ENCODE data around the gene GFOD1. TPM values are rescaled to one million over a fixed set of nuclear protein-coding genes. Genes with fewer than 3 reads are reported as not detected.

The GFOD1 gene, protein sequence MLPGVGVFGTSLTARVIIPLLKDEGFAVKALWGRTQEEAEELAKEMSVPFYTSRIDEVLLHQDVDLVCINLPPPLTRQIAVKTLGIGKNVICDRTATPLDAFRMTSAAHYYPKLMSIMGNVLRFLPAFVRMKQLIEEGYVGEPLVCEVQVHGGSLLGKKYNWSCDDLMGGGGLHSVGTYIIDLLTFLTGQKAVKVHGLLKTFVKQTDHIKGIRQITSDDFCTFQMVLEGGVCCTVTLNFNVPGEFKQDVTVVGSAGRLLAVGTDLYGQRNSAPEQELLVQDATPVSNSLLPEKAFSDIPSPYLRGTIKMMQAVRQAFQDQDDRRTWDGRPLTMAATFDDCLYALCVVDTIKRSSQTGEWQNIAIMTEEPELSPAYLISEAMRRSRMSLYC
- 10 to 100 TPM in 3 of 4 donors, 1 to 10 TPM in 1; 7.3 to 15.9 (median 12.4) TPM for total RNA-seq

DNA sequence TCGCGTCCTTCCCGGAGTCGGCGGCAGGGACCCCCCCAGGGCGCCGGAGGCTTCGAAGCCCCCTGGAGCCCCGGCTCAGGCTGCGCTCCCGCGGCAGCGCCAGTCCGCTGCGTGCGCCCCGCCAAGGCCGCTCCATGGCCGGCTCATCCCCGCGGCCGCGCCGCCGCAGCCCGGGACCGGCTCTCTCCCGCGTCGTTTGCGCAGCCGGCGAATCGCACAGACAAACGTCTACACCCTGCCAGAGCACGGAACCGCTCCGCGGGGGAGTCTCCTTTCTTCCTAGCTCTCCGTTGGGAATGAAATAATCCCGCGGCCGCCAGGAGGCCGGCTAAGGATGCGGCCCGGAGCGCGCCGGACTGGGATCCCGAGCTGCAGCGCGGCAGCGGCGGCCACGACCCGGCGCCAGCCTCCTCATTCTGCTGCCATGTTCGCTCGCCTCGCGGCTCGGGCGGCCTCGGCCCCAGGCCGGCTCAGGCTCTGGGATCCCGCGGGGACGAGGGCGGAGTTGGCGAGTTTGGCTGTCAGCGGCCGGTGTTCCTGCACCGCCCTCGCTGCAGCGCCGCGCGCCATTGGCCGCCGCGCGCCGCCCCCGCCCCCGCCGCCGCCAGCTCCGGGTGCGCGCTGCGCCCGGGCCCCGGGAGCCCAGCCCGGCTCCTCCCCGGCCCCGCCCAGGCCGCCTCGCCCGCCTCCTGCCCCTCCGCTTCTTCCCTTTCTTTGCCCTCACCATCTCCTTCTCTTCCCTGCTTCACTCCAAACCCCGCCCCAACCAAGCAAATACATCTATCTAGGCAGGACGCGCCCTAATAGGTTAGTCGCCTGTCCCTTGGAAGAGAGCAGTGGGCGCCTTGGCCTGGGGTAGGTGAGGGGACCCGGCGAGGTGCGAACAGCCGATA, at the start of gene GFOD1:
Gene GFOD1 (minus strand): TSS at position 479 of the 893 bp plus-strand sequence. CDS start 710 bp downstream, outside the sequence.
- 0 to 1% methylated on average over 57 to 93 of the region's 109 CpGs for WGBS, 2 donors
- DNase-seq (ENCODE audit: low spot score in 2 of 2), result peak; percentile 83 to 97
- intact Hi-C loops (cut with DNase I; ENCODE audit: low total_unique reads), result no loop called here
- no peak for TF ChIP-seq POLR2A (IDR thresholded peaks at IDR 0.05)
- TF ChIP-seq, protein P1, sequence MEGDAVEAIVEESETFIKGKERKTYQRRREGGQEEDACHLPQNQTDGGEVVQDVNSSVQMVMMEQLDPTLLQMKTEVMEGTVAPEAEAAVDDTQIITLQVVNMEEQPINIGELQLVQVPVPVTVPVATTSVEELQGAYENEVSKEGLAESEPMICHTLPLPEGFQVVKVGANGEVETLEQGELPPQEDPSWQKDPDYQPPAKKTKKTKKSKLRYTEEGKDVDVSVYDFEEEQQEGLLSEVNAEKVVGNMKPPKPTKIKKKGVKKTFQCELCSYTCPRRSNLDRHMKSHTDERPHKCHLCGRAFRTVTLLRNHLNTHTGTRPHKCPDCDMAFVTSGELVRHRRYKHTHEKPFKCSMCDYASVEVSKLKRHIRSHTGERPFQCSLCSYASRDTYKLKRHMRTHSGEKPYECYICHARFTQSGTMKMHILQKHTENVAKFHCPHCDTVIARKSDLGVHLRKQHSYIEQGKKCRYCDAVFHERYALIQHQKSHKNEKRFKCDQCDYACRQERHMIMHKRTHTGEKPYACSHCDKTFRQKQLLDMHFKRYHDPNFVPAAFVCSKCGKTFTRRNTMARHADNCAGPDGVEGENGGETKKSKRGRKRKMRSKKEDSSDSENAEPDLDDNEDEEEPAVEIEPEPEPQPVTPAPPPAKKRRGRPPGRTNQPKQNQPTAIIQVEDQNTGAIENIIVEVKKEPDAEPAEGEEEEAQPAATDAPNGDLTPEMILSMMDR (IDR thresholded peaks at IDR 0.05), result no peak
- H3K4me3 ChIP-seq (ENCODE audit: low read depth, poor library complexity, severe bottlenecking), result peak within 1 kb of the TSS; percentile 66

DNA sequence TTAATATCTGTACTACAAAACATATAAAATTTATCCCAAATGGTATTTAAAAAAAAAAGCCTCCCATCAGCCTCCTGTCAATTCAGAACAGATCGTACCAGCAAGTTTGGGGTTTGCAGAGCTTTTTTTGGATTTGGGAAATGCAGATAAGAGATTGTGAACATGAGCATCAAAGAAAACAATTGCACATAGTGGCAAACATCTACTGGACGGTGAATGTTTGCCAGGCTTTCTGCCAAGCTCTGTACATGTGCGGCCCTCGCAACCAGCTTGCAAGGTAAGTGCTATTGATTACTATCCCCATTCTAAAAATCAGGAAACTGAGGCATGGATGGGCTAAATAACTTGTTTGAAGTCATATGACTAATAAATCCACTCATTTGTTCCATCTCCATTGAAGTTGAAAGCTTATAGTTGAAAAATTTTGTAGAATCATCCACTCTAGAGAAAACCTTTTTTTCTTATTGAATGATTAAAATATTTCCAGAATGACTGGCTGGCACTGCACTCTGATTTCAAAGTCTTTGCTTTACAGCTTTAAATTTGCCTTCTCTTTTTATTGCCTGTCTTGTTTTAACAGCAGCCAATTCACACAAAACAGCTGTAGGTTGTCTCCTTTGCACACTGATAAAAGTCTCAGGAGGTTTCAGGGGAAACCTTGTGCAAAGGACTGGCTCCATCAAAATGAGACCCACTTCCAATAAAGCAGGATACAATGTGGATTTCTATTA, 49.6 kb upstream of the GFOD1 start:
- intact Hi-C loops (cut with DNase I; ENCODE audit: low total_unique reads), result loop anchor here (10.0 kb wide), 1 partner anchor 192 kb away; no protein-coding TSS in a partner anchor
- no peak overlapping the region for H3K4me3 ChIP-seq (ENCODE audit: low read depth, poor library complexity, severe bottlenecking)
- no peak for DNase-seq (ENCODE audit: low spot score in 2 of 2)
- TF ChIP-seq, protein P1 (IDR thresholded peaks at IDR 0.05), result no peak
- no peak for TF ChIP-seq POLR2A (IDR thresholded peaks at IDR 0.05)
- 89 to 90% methylated on average over 4 of the region's 4 CpGs for WGBS, 2 donors

DNA sequence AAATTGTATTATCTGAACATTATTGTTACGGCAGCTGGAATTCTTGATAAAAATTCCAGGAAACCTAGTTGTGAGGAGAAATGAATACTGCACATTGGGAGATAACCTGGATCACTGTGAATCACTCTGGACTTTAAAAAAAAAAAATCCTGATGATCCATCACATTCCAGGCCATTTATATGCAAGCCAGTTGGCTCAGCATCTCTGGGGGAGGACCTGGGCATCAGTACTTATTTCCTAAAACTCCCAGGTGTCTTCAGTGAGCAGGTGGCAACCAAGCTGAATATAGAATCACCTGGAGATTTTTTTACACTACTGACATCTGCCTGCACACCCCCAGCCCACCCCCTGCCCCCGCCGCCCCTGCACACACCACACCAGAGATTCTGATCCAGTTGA, 47.9 kb upstream of the GFOD1 start:
- DNase-seq (ENCODE audit: low spot score in 2 of 2), result peak in 1 of 2 donors; percentile 7
- intact Hi-C loops (cut with DNase I; ENCODE audit: low total_unique reads), result loop anchor here (10.0 kb wide), 1 partner anchor 191 kb away; no protein-coding TSS in a partner anchor
- TF ChIP-seq, protein P1 (IDR thresholded peaks at IDR 0.05), result no peak
- no peak for TF ChIP-seq POLR2A (IDR thresholded peaks at IDR 0.05)
- 93 to 96% methylated on average over 3 of the region's 3 CpGs for WGBS, 2 donors
- H3K4me3 ChIP-seq (ENCODE audit: low read depth, poor library complexity, severe bottlenecking), result no peak overlapping the region

DNA sequence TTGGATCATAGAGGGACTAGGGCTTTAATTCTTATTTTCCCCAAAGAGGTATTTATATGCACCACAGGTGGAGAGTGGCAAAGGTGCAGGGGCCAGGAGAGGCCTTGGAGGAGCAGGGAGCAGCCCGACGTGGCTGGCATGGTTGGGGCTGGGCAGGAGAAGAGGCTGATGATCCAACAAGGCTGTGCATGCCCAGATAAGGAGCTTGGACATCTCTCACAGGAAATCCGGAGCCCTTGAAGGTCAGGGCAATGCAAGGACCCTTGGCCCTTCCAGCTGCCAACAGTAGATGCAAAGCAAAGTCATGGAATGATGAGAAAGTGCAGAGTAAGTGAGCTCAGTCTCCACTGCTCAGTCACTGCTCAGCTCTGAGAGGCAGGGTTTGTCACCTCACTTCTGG, 47.1 kb upstream of the GFOD1 start:
- no peak overlapping the region for H3K4me3 ChIP-seq (ENCODE audit: low read depth, poor library complexity, severe bottlenecking)
- TF ChIP-seq, protein P1 (IDR thresholded peaks at IDR 0.05), result no peak
- TF ChIP-seq POLR2A (IDR thresholded peaks at IDR 0.05), result no peak
- DNase-seq (ENCODE audit: low spot score in 2 of 2), result peak in 1 of 2 donors; percentile 68
- WGBS, 2 donors, result 66 to 80% methylated on average over 3 of the region's 3 CpGs
- intact Hi-C loops (cut with DNase I; ENCODE audit: low total_unique reads), result loop anchor here (10.0 kb wide), 1 partner anchor 190 kb away; no protein-coding TSS in a partner anchor

DNA sequence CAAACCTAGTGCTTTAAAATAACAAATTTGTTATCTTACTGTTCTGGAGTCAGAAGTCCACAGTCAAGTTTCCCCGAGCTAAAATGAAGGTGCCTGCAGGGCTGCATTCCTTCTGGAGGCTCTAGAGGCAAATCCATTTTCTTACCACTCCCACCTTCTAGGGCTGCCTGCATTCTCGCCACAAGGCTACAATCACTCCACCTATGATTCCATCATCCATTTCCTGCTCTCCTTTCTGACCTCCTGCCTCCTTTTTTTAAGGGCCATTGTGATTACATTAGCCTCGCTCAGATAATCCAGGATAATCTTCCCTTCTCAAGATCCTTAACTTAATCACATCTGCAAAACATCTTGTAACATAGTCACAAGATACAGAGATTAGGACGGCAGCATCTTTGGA, 44.6 kb upstream of the GFOD1 start:
- intact Hi-C loops (cut with DNase I; ENCODE audit: low total_unique reads), result loop anchor here (10.0 kb wide), 1 partner anchor 187 kb away; no protein-coding TSS in a partner anchor
- no peak overlapping the region for H3K4me3 ChIP-seq (ENCODE audit: low read depth, poor library complexity, severe bottlenecking)
- DNase-seq (ENCODE audit: low spot score in 2 of 2), result peak in 1 of 2 donors; percentile 45
- TF ChIP-seq POLR2A (IDR thresholded peaks at IDR 0.05), result no peak
- WGBS, 2 donors, result 71 to 74% methylated on average over 4 of the region's 4 CpGs
